ENCODE data around the gene EHMT1.
"Not testable (repeated sequence)": the region's sequence is repeated elsewhere in the genome, so short reads cannot be mapped to it uniquely, and the experiment has no call there.

EHMT1 gene

GRCh38 chr9:137771580-137771979, 152.8 kb downstream of the EHMT1 start:
- no peak for DNase-seq

- no peak for DNase-seq
Measured at GRCh38 chr9:137772281-137772873, 153.6 kb downstream of the EHMT1 start.

- DNase-seq: no peak
Measured at GRCh38 chr9:137774775-137775386, 156.1 kb downstream of the EHMT1 start.

- no peak for DNase-seq
Measured at GRCh38 chr9:137776306-137776995, 157.6 kb downstream of the EHMT1 start.

GRCh38 chr9:137777761-137778160, 159.0 kb downstream of the EHMT1 start:
- DNase-seq: no peak

- no peak for DNase-seq
Measured at GRCh38 chr9:137778336-137778735, 159.5 kb downstream of the EHMT1 start.

GRCh38 chr9:137778914-137779313, 160.1 kb downstream of the EHMT1 start:
- DNase-seq: no peak

DNA sequence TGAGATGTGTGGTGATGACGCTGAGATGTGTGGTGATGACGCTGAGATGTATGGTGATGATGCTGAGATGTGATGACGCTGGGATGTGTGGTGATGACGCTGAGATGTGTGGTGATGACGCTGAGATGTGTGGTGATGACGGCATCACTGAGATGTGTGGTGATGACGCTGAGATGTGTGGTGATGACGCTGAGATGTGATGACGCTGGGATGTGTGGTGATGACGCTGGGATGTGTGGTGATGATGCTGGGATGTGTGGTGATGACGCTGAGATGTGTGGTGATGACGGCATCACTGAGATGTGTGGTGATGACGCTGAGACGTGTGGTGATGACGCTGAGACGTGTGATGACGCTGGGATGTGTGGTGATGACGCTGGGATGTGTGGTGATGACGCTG, 161.2 kb downstream of the EHMT1 start:
- not testable (repeated sequence) for DNase-seq

DNA sequence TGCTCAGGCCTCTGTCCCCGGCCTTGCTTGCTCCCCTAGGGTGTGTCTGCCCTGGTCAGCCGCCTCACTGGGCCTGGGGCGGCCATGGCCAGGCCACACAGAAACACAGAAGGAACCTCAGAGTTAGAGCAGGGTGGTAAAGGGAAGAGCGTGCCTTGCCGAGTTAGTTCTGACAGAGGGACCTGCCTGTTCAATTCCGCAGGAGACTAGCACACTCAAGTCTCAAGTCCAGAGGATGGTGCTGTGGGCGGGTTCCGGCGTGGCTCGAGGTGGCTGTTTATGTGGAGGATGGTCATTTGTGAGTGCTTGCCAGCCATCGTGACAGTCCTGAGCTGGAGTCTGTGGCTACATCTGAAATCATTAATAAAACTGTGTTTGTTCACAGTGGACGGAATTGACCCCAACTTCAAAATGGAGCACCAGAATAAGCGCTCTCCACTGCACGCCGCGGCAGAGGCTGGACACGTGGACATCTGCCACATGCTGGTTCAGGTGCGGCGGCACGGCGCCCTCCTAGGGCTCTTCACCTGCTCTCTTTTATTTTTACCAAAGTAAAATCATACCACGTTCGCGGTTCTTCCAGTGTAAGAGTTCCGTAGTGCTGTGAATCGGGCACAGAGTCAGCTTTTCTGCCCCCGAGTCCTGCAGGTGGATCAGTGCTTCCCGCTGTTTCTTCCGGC, 163.2 kb downstream of the EHMT1 start:
- DNase-seq: no peak

GRCh38 chr9:137783521-137783920, 164.7 kb downstream of the EHMT1 start:
- DNase-seq: no peak

DNA sequence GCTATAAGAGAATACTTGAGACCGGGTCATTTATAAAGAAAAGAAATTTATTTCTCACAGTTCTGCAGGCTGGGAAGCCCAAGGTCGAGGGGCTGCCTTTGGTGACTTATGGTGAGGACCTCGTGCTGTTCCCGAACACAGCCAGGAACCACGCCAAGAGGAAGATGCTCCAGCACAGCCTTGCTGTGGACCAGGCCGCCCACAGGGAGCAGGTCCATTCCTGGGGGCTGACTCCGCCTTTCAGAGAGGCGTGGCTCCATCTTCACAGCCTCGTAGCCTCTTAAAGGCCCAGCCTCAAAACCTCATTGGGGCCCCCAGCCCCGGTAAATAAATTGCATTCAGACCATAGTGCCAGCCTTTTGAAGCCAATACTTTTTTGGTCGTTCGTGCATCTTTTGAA, 165.2 kb downstream of the EHMT1 start:
- no peak for DNase-seq

- DNase-seq: no peak
Measured at GRCh38 chr9:137784641-137785513, 166.1 kb downstream of the EHMT1 start.

DNA sequence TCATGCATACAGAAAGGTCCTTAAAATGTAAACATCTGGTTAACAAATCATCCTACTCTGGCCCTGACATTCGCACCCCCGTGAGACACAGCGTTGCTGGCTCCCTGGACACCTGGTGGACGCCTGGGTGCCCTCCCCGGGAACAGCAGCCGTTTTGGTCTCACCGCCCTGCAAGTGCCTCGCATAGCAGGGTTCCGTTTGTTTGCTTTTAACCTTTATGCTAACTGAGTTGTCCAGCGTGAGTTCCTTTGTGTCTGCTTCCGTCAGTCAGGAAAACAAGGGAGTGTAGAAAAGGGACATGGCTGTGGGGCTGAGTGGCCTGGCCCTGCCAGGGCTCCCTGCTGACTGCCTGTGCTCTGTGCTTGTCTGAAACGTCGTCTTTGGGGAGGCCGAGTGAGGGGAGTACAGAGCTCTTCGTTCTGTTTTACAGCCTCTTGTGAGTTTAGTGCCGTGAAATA, 166.9 kb downstream of the EHMT1 start:
- peak; percentile 41 for DNase-seq

GRCh38 chr9:137786511-137786920, 167.7 kb downstream of the EHMT1 start:
- no peak for DNase-seq

DNA sequence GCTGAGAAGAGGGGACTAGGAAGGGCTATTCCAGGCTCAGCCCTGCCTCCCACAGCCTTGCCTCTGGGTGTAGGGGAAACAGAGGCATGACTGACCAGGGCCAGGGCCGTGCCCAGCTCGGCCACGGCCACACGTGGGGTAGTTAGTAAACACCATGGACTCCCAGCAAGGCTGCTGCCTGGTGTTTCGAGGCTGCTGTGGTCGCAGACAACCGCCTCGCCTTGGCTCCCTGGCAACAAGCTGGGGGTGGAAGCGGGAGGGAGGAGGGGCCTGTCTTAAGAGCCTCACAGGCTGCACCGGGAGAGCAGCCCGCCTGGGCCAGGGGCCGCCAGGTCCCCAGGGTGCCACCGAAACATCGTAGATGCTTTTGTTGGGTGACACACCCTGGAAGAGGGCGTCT, 168.6 kb downstream of the EHMT1 start:
- no peak for DNase-seq

- no peak for DNase-seq
Measured at GRCh38 chr9:137787786-137788505, 169.1 kb downstream of the EHMT1 start.

DNA sequence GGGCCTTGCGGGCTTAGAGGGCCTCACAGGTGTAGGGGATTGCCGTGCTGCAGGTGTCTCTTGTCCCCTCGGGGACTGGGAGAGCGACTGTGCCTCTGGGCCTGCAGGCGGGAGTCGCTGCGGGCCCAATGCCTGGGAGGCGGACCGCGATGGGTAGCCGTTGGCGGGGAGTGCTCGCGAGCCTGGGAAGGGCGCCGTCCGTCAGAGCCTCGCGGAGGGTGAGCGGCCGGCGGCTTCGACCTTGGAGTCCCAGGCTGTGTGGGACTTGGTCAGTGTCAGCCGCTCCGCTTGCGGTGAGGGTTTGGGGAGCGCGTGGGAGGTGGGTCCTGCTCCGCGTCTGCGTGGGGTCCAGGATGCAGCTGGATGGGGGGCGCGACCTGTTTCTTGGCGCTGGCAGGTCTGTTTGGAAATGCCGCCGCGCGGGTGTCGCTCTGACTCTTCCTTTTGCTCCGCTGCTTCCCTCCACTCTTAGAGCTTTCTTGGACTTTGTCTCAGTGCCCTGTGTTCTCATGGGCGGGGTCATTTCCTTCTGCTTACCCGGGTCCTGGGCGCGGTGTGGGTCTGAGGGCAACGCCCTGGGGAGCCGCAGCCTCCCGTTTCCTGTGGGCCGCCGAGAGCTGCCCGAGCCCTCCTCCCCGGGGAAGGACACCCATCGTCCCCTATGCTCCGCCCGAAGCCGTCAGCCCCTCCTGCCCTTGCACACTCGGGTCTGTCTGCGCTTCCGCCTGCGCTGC, 169.9 kb downstream of the EHMT1 start:
- no peak for DNase-seq

DNA sequence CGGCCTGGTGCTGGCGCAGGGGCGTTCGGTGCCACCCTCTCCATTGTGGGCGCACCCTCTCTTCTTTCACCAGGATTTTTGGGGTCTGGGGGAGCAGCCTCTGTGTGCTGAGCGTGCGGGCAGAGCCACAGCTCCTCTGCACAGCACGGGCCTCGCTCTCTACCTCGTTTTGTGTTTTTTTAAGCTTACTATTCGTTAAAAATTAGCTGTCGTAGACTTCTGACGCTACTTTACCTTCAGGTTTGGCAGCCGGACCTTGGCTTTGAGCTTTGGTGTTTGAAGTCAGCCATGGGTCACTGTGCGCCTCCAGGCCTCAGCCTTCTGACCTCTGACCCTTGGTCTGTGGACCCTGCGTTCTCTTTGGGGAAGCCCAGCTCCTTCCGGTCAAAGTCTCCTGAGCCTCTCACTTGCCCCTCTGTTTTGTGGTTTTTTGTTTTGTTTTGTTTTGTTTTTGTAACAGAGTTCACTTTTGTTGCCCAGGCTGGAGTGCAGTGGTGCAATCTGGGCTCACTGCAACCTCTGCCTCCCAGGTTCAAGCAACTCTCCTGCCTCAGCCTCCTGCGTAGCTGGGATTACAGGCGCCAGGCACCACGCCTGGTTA, 170.6 kb downstream of the EHMT1 start:
- DNase-seq: no peak

- no peak for DNase-seq
Measured at GRCh38 chr9:137791947-137792346, 173.1 kb downstream of the EHMT1 start.

- no peak for DNase-seq
Measured at GRCh38 chr9:137793196-137793841, 174.5 kb downstream of the EHMT1 start.
